HepG2 (cell line): ENCODE data around the gene TMPRSS11E. TPM values are rescaled to one million over a fixed set of nuclear protein-coding genes. Genes with fewer than 3 reads are reported as not detected.
"Not testable (repeated sequence)": the region's sequence is repeated elsewhere in the genome, so short reads cannot be mapped to it uniquely, and the experiment has no call there.

Experiments used
- ATAC-seq: fragments of 200-7000 bp; cut with Tn5 transposase; 3 replicates; pipeline ENCODE4 v1.9.1; 2020; ENCODE audit warnings: mild to moderate bottlenecking, moderate library complexity
- BruUV-seq: library from RNA; stranded (reverse); fragments of 400-500 nt; replicated peaks from 2 replicates; lab custom pipeline; 2021; lab: Mats Ljungman, UMichigan
- CTCF ChIA-PET: fragments of 300-600 bp; formaldehyde crosslinking; extraction: SDS; loops from one replicate; lab custom pipeline; 2021; ENCODE audit warnings: low total read pairs, inconsistent platforms, low intra/inter-chr PET ratio; lab: Yijun Ruan, JAX
- POLR2A ChIA-PET: fragments of 350-600 bp; sonication (Branson Sonifier 250); formaldehyde crosslinking; loops from one replicate; lab custom pipeline; 2020; ENCODE audit warnings: antibody characterized with exemption, inconsistent platforms; lab: Yijun Ruan, JAX
- DNase-seq: peaks from one replicate; pipeline ENCODE4 v3.0.0-alpha.2; 2015; ENCODE audit warnings: low spot score
- FAIRE-seq: peaks from 3 replicates; lab custom pipeline; 2011; peaks lifted over from hg19 to GRCh38; lab: Jason Lieb, UNC
- H2AFZ ChIP-seq: one replicate; pipeline ENCODE4 v1.6.1; 2011; ENCODE audit warnings: low read length, inconsistent platforms
- H3K27ac ChIP-seq: fragments of 300-600 bp; 3 replicates; pipeline ENCODE4 v1.8.0; 2011; ENCODE audit warnings: mixed run types, mild to moderate bottlenecking, mixed read lengths, low read length, inconsistent platforms; ENCODE audit not compliant: insufficient read depth; ENCODE audit errors: extremely low read length
- H3K27me3 ChIP-seq, 2 experiments: fragments of 200-600 bp in 1 of 2; 2 replicates in 1 of 2; 3 replicates in 1 of 2; pipeline versions ENCODE4 v1.6.0 to v1.8.0; 2011; ENCODE audit warnings: low read length in 2 of 2, mild to moderate bottlenecking in 2 of 2, moderate library complexity in 2 of 2, inconsistent platforms in 1 of 2; ENCODE audit not compliant: insufficient read depth in 2 of 2, control insufficient read depth in 1 of 2
- H3K36me3 ChIP-seq, 2 experiments: fragments of 200-600 bp in 1 of 2; replicated peaks in 1 of 2; 2 replicates in 1 of 2; 3 replicates in 1 of 2; pipeline versions ENCODE4 v1.5.1 to v1.8.0; 2011; ENCODE audit warnings: low read length in 2 of 2, inconsistent platforms in 1 of 2; ENCODE audit not compliant: insufficient read depth in 2 of 2, control insufficient read depth in 1 of 2
- H3K4me1 ChIP-seq: 2 replicates; pipeline ENCODE4 v1.5.1; 2012; ENCODE audit warnings: low read length, inconsistent platforms; ENCODE audit not compliant: insufficient read depth
- H3K4me2 ChIP-seq: 2 replicates; pipeline ENCODE4 v1.6.0; 2011; ENCODE audit warnings: low read depth, low read length, inconsistent platforms
- H3K4me3 ChIP-seq, 3 experiments: fragments of 200-600 bp in 1 of 3; sonication (generic), shearing (Covaris generic) in 1 of 3; replicated peaks in 1 of 3; 2 replicates each; pipeline ENCODE4 v1.5.1; 2011 to 2016; ENCODE audit warnings: low read length in 3 of 3, inconsistent platforms in 2 of 3, low read depth in 2 of 3, mild to moderate bottlenecking in 2 of 3, control low read depth in 1 of 3, mixed read lengths in 1 of 3; ENCODE audit not compliant: insufficient read depth in 1 of 3
- H3K79me2 ChIP-seq: one replicate; pipeline ENCODE4 v1.6.1; 2011; ENCODE audit warnings: low read length, inconsistent platforms; ENCODE audit not compliant: insufficient read depth
- H3K9ac ChIP-seq: 2 replicates; pipeline ENCODE4 v1.6.0; 2011; ENCODE audit warnings: mild to moderate bottlenecking, low read depth, low read length, inconsistent platforms; ENCODE audit not compliant: insufficient read depth
- H3K9me3 ChIP-seq: 2 replicates; pipeline ENCODE4 v1.5.1; 2012; ENCODE audit warnings: mild to moderate bottlenecking, low read length
- H4K20me1 ChIP-seq: 2 replicates; pipeline ENCODE4 v1.6.0; 2011; ENCODE audit warnings: inconsistent platforms, mild to moderate bottlenecking, low read length, moderate library complexity; ENCODE audit not compliant: insufficient read depth
- AKAP8 ChIP-seq: sonication (generic); formaldehyde crosslinking; IDR thresholded peaks from 2 replicates; pipeline ENCODE4 v1.5.1; 2020; ENCODE audit warnings: mild to moderate bottlenecking, missing genetic modification reagents
- ARNT ChIP-seq: fragments of 450-650 bp; IDR thresholded peaks from 2 replicates; pipeline ENCODE4 v1.6.1; 2017
- NFYC ChIP-seq: IDR thresholded peaks from 2 replicates; pipeline ENCODE4 v1.6.1; 2016; ENCODE audit warnings: missing genetic modification reagents, missing compliant biosample characterization
- POLR2AphosphoS5 ChIP-seq: IDR thresholded peaks from 2 replicates; pipeline ENCODE4 v1.6.1; 2012; ENCODE audit warnings: low read depth, low read length
- ZBTB21 ChIP-seq: sonication (generic); formaldehyde crosslinking; IDR thresholded peaks from 2 replicates; pipeline ENCODE4 v1.4.0; 2020; ENCODE audit warnings: missing genetic modification reagents
- ZNF552 ChIP-seq: sonication (generic); formaldehyde crosslinking; IDR thresholded peaks from 2 replicates; pipeline ENCODE4 v1.9.0; 2022; ENCODE audit warnings: missing genetic modification reagents, mild to moderate bottlenecking, borderline replicate concordance
- WGBS: methylation state at CpG from one replicate; pipeline ENCODE4 v1.1.6; 2017; ENCODE audit warnings: low lambda C conversion rate; 5-methylcytosine and 5-hydroxymethylcytosine counted together
- in situ Hi-C: cut with HindIII; loops from 2 replicates; pipeline ENCODE4 v1.10.0; 2017; ENCODE audit warnings: low pct_unique_long_range_greater_than_20kb; ENCODE audit not compliant: extremely low pct_ligation_motif_present
- intact Hi-C: fragments of 100-400 bp; cut with micrococcal nuclease; formaldehyde crosslinking; loops from one replicate; pipeline ENCODE4 v1.10.0; 2022; ENCODE audit not compliant: unreplicated experiment
- polyA plus RNA-seq, 8 experiments: library from polyadenylated mRNA; depleted of rRNA in 3 of 8; stranded (reverse) in 7 of 8; unstranded in 1 of 8; fragments of >200 nt; fragmentation: Illumina TruSeq in 4 of 8; extraction: Trizol in 4 of 8; gene quantifications; 2 replicates each; pipeline versions ENCODE4 v1.2.1 to v1.2.3, GENCODE V29; 2011 to 2016; ENCODE audit warnings: low read depth in 4 of 8, missing spikeins in 1 of 8, mixed read lengths in 1 of 8; ENCODE audit not compliant: insufficient read depth in 1 of 8
- total RNA-seq, 5 experiments: library from RNA; depleted of rRNA; stranded (reverse); fragments of >200 nt; fragmentation: Illumina TruSeq; extraction: Trizol; gene quantifications; 2 replicates each; pipeline ENCODE4 v1.2.3, GENCODE V29; 2016; ENCODE audit warnings: low read depth in 1 of 5

Gene TMPRSS11E
- total and polyA plus RNA-seq, 2 of the 13 experiments (the other 11 are each of a cell fraction or from before 2014, with no cell fraction given) = not detected

GRCh38 chr4:68522232-68522631 is 75.0 kb downstream of the TMPRSS11E start:
- in situ Hi-C loops, H3K4me3 ChIP-seq, CTCF ChIA-PET, H4K20me1 ChIP-seq, H3K79me2 ChIP-seq, H3K4me1 ChIP-seq, H3K27me3 ChIP-seq, H3K9me3 ChIP-seq, POLR2A ChIA-PET, ATAC-seq, BruUV-seq, H3K27ac ChIP-seq, H3K4me2 ChIP-seq, FAIRE-seq, H2AFZ ChIP-seq, H3K9ac ChIP-seq, intact Hi-C loops, DNase-seq, H3K36me3 ChIP-seq: not testable (repeated sequence)
- 80% methylated on average over 1 of the region's 1 CpG for WGBS

- in situ Hi-C loops = no loop called here
Observed at GRCh38 chr4:68535974-68536373, 88.7 kb downstream of the TMPRSS11E start.

More at GRCh38 chr4:68535974-68536373, 88.7 kb downstream of the TMPRSS11E start:
- Histone ChIP-seq H3K79me2 (no peaks in the 10 kb centered on the region), H3K9ac (no peak overlapping the region), H3K4me2 (no peak overlapping the region), H3K27me3 (no peaks in the 10 kb centered on the region), H4K20me1 (no peaks in the 10 kb centered on the region), H3K4me3 (no peak overlapping the region), H3K36me3 (no peaks in the 10 kb centered on the region), H3K9me3 (no peaks in the 10 kb centered on the region), H3K4me1 (no peaks in the 10 kb centered on the region), H2AFZ (no peak overlapping the region), H3K27ac (no peak overlapping the region)
- no peak for DNase-seq
- FAIRE-seq = no peak
- no peak for TF ChIP-seq ZBTB21 (CRISPR knock-in tag)
- TF ChIP-seq ARNT = no peak
- no peak for TF ChIP-seq NFYC (CRISPR knock-in tag)
- TF ChIP-seq ZNF552 = no peak
- TF ChIP-seq AKAP8 (CRISPR knock-in tag) = no peak
- TF ChIP-seq POLR2AphosphoS5 = no peak
- no peak for ATAC-seq
- intact Hi-C loops = no loop called here
- ChIA-PET POLR2A (no interaction called here), CTCF (no interaction called here)
- BruUV-seq = no TSS peak
- 60% methylated on average over 2 of the region's 6 CpGs for WGBS
